Measurements from ENCODE around the gene SRPK2. TPM values are rescaled to one million over a fixed set of nuclear protein-coding genes. Genes with fewer than 3 reads are reported as not detected.

The SRPK2 gene
- total RNA-seq, 1 experiment from 2014 or later: 59.8 TPM

DNA sequence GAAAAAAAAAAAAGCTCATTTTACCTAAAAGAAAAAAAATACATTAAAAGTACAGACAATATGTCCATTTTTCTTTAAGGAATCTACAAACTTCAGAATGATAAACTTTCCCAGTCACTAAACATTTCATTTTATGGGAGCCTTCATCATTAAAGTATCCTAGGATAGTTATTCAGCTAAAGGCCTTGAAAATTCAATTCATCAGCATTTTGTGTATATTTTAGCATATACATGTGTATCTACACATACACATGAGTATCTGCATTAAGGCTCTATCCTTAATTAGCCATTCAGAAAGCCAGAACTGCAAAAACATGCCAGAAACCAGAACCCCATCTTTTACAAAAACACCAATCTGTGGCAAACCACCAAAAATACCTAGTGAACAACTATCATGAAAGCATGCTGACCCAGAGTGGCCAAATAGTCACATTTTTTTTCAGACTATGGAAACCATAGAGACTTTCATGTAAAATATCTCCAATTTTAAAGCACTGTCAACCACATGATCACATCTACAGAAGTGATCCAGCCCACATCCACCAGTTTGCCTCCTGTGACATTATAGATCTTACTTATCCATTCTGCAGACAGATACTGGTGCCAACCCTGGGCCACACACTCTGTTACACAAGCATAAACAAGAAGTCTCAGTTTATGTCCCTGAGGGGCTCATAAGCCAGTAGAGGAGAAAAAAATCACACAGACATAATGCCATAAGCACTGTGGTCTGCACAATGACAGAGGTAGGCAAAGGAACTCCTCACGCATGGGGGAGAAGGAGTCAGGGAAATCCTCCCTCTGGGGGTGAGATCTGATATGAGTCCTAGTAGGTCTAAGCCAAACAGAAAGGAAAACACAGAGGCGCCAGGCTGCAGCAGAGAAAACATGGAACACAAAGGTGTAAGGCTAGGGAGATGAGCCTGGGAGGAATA is 79.2 kb downstream of the SRPK2 start:
- no peak overlapping the region for H3K4me3 ChIP-seq (ENCODE audit: low read depth, low read length, poor library complexity, severe bottlenecking)
- no peak for DNase-seq (ENCODE audit: low spot score)
- CTCF ChIA-PET: no interaction called here
- no TSS peak for BruUV-seq (replicated peaks)
- POLR2A ChIA-PET (ENCODE audit: low non-redundant PET): no interaction called here
- H3K36me3 ChIP-seq (ENCODE audit: insufficient read depth, low read length, poor library complexity, severe bottlenecking): no peaks in the 10 kb centered on the region
- H3K4me1 ChIP-seq (ENCODE audit: insufficient read depth, low read length, poor library complexity, severe bottlenecking): peaks cover 29% of the 10 kb centered on the region
- H3K9me3 ChIP-seq (ENCODE audit: low read depth, low read length, poor library complexity, severe bottlenecking): no peaks in the 10 kb centered on the region
- H3K27me3 ChIP-seq (replicated peaks; ENCODE audit: insufficient read depth, low read depth, low read length, poor library complexity): no peaks in the 10 kb centered on the region
- H3K27ac ChIP-seq (ENCODE audit: low read depth, low read length, poor library complexity, severe bottlenecking): no peak overlapping the region
- TF ChIP-seq, protein P1, sequence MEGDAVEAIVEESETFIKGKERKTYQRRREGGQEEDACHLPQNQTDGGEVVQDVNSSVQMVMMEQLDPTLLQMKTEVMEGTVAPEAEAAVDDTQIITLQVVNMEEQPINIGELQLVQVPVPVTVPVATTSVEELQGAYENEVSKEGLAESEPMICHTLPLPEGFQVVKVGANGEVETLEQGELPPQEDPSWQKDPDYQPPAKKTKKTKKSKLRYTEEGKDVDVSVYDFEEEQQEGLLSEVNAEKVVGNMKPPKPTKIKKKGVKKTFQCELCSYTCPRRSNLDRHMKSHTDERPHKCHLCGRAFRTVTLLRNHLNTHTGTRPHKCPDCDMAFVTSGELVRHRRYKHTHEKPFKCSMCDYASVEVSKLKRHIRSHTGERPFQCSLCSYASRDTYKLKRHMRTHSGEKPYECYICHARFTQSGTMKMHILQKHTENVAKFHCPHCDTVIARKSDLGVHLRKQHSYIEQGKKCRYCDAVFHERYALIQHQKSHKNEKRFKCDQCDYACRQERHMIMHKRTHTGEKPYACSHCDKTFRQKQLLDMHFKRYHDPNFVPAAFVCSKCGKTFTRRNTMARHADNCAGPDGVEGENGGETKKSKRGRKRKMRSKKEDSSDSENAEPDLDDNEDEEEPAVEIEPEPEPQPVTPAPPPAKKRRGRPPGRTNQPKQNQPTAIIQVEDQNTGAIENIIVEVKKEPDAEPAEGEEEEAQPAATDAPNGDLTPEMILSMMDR (conservative IDR thresholded peaks at IDR 0.05; ENCODE audit: low read depth, low read length): no peak
- no peak for TF ChIP-seq EZH2 (IDR thresholded peaks at IDR 0.05; ENCODE audit: borderline replicate concordance, low read depth, low read length, poor library complexity, severe bottlenecking)
- intact Hi-C loops (cut with micrococcal nuclease; ENCODE audit: unreplicated experiment): no loop called here

DNA sequence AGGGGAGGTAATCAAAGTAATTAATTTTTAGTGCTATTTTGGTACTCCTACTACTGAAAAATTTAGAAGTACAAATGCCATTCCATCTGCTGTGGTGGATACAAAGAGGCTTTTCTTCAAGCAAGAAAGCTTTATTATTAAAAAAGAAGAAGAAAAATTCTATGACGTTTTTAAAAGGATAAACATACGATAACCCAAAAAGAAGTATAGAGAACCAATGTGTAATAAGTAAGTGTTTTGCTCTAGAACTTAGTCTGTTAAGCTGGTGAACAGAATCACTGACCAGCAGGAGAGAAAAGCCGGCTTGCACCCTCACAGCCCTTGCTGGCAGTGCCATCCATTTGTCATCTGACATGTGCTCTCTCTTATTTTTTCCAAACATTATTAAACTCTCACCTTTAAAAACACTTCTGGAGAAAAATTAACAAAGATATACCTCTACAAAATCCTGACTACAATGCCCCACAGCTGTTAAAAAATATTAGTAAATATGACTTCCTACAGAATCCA is 81.5 kb downstream of the SRPK2 start:
- Histone ChIP-seq H3K27ac (ENCODE audit: low read depth, low read length, poor library complexity, severe bottlenecking) (no peak overlapping the region), H3K27me3 (replicated peaks; ENCODE audit: insufficient read depth, low read depth, low read length, poor library complexity) (no peaks in the 10 kb centered on the region), H3K4me3 (ENCODE audit: low read depth, low read length, poor library complexity, severe bottlenecking) (no peak overlapping the region), H3K9me3 (ENCODE audit: low read depth, low read length, poor library complexity, severe bottlenecking) (no peaks in the 10 kb centered on the region), H3K36me3 (ENCODE audit: insufficient read depth, low read length, poor library complexity, severe bottlenecking) (no peaks in the 10 kb centered on the region), H3K4me1 (ENCODE audit: insufficient read depth, low read length, poor library complexity, severe bottlenecking) (peaks cover 39% of the 10 kb centered on the region)
- CTCF ChIA-PET: no interaction called here
- BruUV-seq (replicated peaks): no TSS peak
- DNase-seq (ENCODE audit: low spot score): no peak
- TF ChIP-seq, protein P1 (conservative IDR thresholded peaks at IDR 0.05; ENCODE audit: low read depth, low read length): no peak
- TF ChIP-seq EZH2 (IDR thresholded peaks at IDR 0.05; ENCODE audit: borderline replicate concordance, low read depth, low read length, poor library complexity, severe bottlenecking): no peak
- intact Hi-C loops (cut with micrococcal nuclease; ENCODE audit: unreplicated experiment): no loop called here
- POLR2A ChIA-PET (ENCODE audit: low non-redundant PET): no interaction called here

DNA sequence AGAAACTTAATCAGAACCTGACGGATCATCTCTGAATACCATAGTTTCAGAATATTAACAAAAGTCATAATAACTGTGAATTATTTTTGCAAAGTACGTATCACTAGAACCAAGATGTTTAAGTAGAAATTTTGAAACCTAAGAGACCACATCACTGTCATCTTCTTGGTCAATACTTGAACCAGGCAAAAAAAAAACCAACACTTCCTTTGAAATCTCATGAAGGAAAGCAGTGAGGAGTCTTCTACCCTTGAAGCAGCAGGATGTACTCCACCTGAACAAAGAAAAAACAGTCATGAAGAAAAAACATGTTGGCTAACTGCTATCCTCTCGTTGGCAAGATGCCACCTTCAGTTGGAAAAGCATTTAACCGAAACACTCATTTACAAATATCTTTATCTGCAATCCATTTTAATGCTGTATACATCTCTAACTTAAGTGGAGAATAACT is 82.4 kb downstream of the SRPK2 start:
- TF ChIP-seq EZH2 (IDR thresholded peaks at IDR 0.05; ENCODE audit: borderline replicate concordance, low read depth, low read length, poor library complexity, severe bottlenecking): no peak
- TF ChIP-seq, protein P1 (conservative IDR thresholded peaks at IDR 0.05; ENCODE audit: low read depth, low read length): no peak
- Histone ChIP-seq H3K27me3 (replicated peaks; ENCODE audit: insufficient read depth, low read depth, low read length, poor library complexity) (no peaks in the 10 kb centered on the region), H3K4me1 (ENCODE audit: insufficient read depth, low read length, poor library complexity, severe bottlenecking) (peaks cover 39% of the 10 kb centered on the region), H3K36me3 (ENCODE audit: insufficient read depth, low read length, poor library complexity, severe bottlenecking) (no peaks in the 10 kb centered on the region), H3K4me3 (ENCODE audit: low read depth, low read length, poor library complexity, severe bottlenecking) (no peak overlapping the region), H3K9me3 (ENCODE audit: low read depth, low read length, poor library complexity, severe bottlenecking) (no peaks in the 10 kb centered on the region), H3K27ac (ENCODE audit: low read depth, low read length, poor library complexity, severe bottlenecking) (no peak overlapping the region)
- ChIA-PET POLR2A (ENCODE audit: low non-redundant PET) (no interaction called here), CTCF (no interaction called here)
- intact Hi-C loops (cut with micrococcal nuclease; ENCODE audit: unreplicated experiment): no loop called here
- no peak for DNase-seq (ENCODE audit: low spot score)
- no TSS peak for BruUV-seq (replicated peaks)
